ENCODE measurements around the gene PTPRM.

Gene PTPRM

GRCh38 chr18:8207996-8208395, 640.9 kb downstream of the PTPRM start:
- no peak for DNase-seq

- no peak for DNase-seq
Observed at GRCh38 chr18:8208716-8209115, 641.6 kb downstream of the PTPRM start.

GRCh38 chr18:8212896-8213780, 646.0 kb downstream of the PTPRM start:
- no peak for DNase-seq

- no peak for DNase-seq
Observed at GRCh38 chr18:8215741-8216140, 648.6 kb downstream of the PTPRM start.

GRCh38 chr18:8217051-8217564, 650.0 kb downstream of the PTPRM start:
- no peak for DNase-seq

GRCh38 chr18:8218197-8218596, 651.1 kb downstream of the PTPRM start:
- DNase-seq = no peak

GRCh38 chr18:8221452-8221851, 654.3 kb downstream of the PTPRM start:
- no peak for DNase-seq

GRCh38 chr18:8224576-8224975, 657.5 kb downstream of the PTPRM start:
- DNase-seq = no peak

- no peak for DNase-seq
Observed at GRCh38 chr18:8229040-8229439, 661.9 kb downstream of the PTPRM start.

- no peak for DNase-seq
Observed at GRCh38 chr18:8229787-8230186, 662.7 kb downstream of the PTPRM start.

GRCh38 chr18:8231316-8231715, 664.2 kb downstream of the PTPRM start:
- DNase-seq = no peak

- DNase-seq = no peak
Observed at GRCh38 chr18:8232791-8233190, 665.7 kb downstream of the PTPRM start.

- no peak for DNase-seq
Observed at GRCh38 chr18:8235894-8236293, 668.8 kb downstream of the PTPRM start.

GRCh38 chr18:8238507-8238906, 671.4 kb downstream of the PTPRM start:
- DNase-seq = no peak

GRCh38 chr18:8241731-8242130, 674.6 kb downstream of the PTPRM start:
- no peak for DNase-seq

- DNase-seq = no peak
Observed at GRCh38 chr18:8242151-8242696, 675.1 kb downstream of the PTPRM start.

GRCh38 chr18:8247700-8248099, 680.6 kb downstream of the PTPRM start:
- no peak for DNase-seq

- DNase-seq = no peak
Observed at GRCh38 chr18:8248576-8248975, 681.5 kb downstream of the PTPRM start.

GRCh38 chr18:8249811-8250210, 682.7 kb downstream of the PTPRM start:
- no peak for DNase-seq

- no peak for DNase-seq
Observed at GRCh38 chr18:8252371-8252770, 685.3 kb downstream of the PTPRM start.

- DNase-seq = no peak
Observed at GRCh38 chr18:8253944-8254343, 686.8 kb downstream of the PTPRM start.

- no peak for DNase-seq
Observed at GRCh38 chr18:8254654-8255053, 687.5 kb downstream of the PTPRM start.

- no peak for DNase-seq
Observed at GRCh38 chr18:8257851-8258434, 690.8 kb downstream of the PTPRM start.

- no peak for DNase-seq
Observed at GRCh38 chr18:8260319-8260718, 693.2 kb downstream of the PTPRM start.

Data from NCI-H2171 (cell line).